Peyer's patch (tissue), 4 donors: ENCODE measurements around the gene NFATC3. TPM values are rescaled to one million over a fixed set of nuclear protein-coding genes. Genes with fewer than 3 reads are reported as not detected.
"Not testable (repeated sequence)": the region's sequence is repeated elsewhere in the genome, so short reads cannot be mapped to it uniquely, and the experiment has no call there.

Experiments used
- DNase-seq, 3 donors: peaks; one replicate each; pipeline ENCODE4 v3.0.0-alpha.2; 2017 to 2019
- H3K27ac ChIP-seq, 4 donors: fragments of 200-600 bp; sonication (generic); one replicate each; pipeline ENCODE4 v1.5.1; 2016 to 2019
- H3K27me3 ChIP-seq, 2 donors: fragments of 200-600 bp; sonication (generic); one replicate each; pipeline ENCODE4 v1.5.1; 2019
- H3K36me3 ChIP-seq, 3 donors: fragments of 200-600 bp; sonication (generic); one replicate each; pipeline ENCODE4 v1.5.1; 2016 to 2019
- H3K4me1 ChIP-seq, 4 donors: fragments of 200-600 bp; sonication (generic); one replicate each; pipeline ENCODE4 v1.5.1; 2016 to 2019
- H3K4me3 ChIP-seq, 4 donors: fragments of 200-600 bp; sonication (generic); 1 replicate in 3 of 4; 2 replicates in 1 of 4; pipeline ENCODE4 v1.5.1; 2016 to 2019; ENCODE audit warnings: mild to moderate bottlenecking in 1 of 4
- H3K9me3 ChIP-seq, 4 donors: fragments of 200-600 bp; sonication (generic); one replicate each; pipeline ENCODE4 v1.5.1; 2016 to 2019; ENCODE audit warnings: mild to moderate bottlenecking in 1 of 4
- CTCF ChIP-seq, 6 experiments: fragments of 450-650 bp in 4 of 6; fragments of 200-600 bp in 2 of 6; sonication (generic) in 1 of 6; IDR thresholded peaks; one replicate each; pipeline ENCODE4 v1.5.1; 2017 to 2019; ENCODE audit warnings: antibody characterized with exemption in 6 of 6, mild to moderate bottlenecking in 3 of 6, moderate library complexity in 1 of 6
- POLR2A ChIP-seq, 2 donors: fragments of 450-650 bp; IDR thresholded peaks; one replicate each; pipeline ENCODE4 v1.5.1; 2017; ENCODE audit warnings: antibody characterized with exemption in 2 of 2, mild to moderate bottlenecking in 2 of 2, moderate library complexity in 2 of 2
- total RNA-seq, 4 donors: library from RNA; depleted of rRNA; stranded (reverse); fragments of >200 nt; gene quantifications; one replicate each; pipeline ENCODE4 v1.1.0, GENCODE V29; 2016

NFATC3 gene
- total RNA-seq, 4 donors from 2014 or later = 40.5 to 72.0 (median 61.0) TPM

GRCh38 chr16:68126395-68126794 lies 41.2 kb downstream of the NFATC3 start:
- no peak for DNase-seq

GRCh38 chr16:68128577-68129305 lies 43.6 kb downstream of the NFATC3 start:
- Histone ChIP-seq H3K27me3 (no peaks in the 10 kb centered on the region), H3K4me1 (peaks cover 0 to 19% (median 0%) of the 10 kb centered on the region in 4 donors), H3K9me3 (no peaks in the 10 kb centered on the region), H3K4me3 (no peak overlapping the region), H3K27ac (no peak overlapping the region), H3K36me3 (peaks cover 0 to 12% (median 0%) of the 10 kb centered on the region in 3 donors)
- TF ChIP-seq POLR2A (IDR thresholded peaks at IDR 0.05) (no peak), CTCF (IDR thresholded peaks at IDR 0.05) (no peak)
- DNase-seq = no peak

More at GRCh38 chr16:68126395-68126794, 41.2 kb downstream of the NFATC3 start:
- no peaks in the 10 kb centered on the region for H3K9me3 ChIP-seq
- no peak for TF ChIP-seq CTCF (IDR thresholded peaks at IDR 0.05)
- no peak for TF ChIP-seq POLR2A (IDR thresholded peaks at IDR 0.05)
- peaks cover 0 to 11% (median 0%) of the 10 kb centered on the region in 4 donors for H3K4me1 ChIP-seq
- no peak overlapping the region for H3K4me3 ChIP-seq
- no peaks in the 10 kb centered on the region for H3K27me3 ChIP-seq
- peaks cover 0 to 12% (median 0%) of the 10 kb centered on the region in 3 donors for H3K36me3 ChIP-seq
- no peak overlapping the region for H3K27ac ChIP-seq

GRCh38 chr16:68130520-68130919 lies 45.4 kb downstream of the NFATC3 start:
- no peak for TF ChIP-seq CTCF (IDR thresholded peaks at IDR 0.05)
- no peak for TF ChIP-seq POLR2A (IDR thresholded peaks at IDR 0.05)
- H3K9me3 ChIP-seq = no peaks in the 10 kb centered on the region
- no peak overlapping the region for H3K4me3 ChIP-seq
- H3K36me3 ChIP-seq = peaks cover 0 to 12% (median 0%) of the 10 kb centered on the region in 3 donors
- no peaks in the 10 kb centered on the region for H3K27me3 ChIP-seq
- no peak for DNase-seq
- no peak overlapping the region for H3K27ac ChIP-seq
- peaks cover 0 to 19% (median 0%) of the 10 kb centered on the region in 4 donors for H3K4me1 ChIP-seq

- Histone ChIP-seq H3K4me3 (no peak overlapping the region), H3K36me3 (peaks cover 0 to 3% (median 0%) of the 10 kb centered on the region in 3 donors), H3K27me3 (no peaks in the 10 kb centered on the region), H3K4me1 (peaks cover 0 to 19% (median 0%) of the 10 kb centered on the region in 4 donors), H3K9me3 (no peaks in the 10 kb centered on the region), H3K27ac (no peak overlapping the region)
- no peak for DNase-seq
- TF ChIP-seq POLR2A (IDR thresholded peaks at IDR 0.05) (no peak), CTCF (IDR thresholded peaks at IDR 0.05) (no peak)
These were observed 46.9 kb downstream of the NFATC3 start for GRCh38 chr16:68131813-68132706.

GRCh38 chr16:68133000-68133399 lies 47.8 kb downstream of the NFATC3 start:
- H3K36me3 ChIP-seq, H3K27ac ChIP-seq, DNase-seq, H3K4me3 ChIP-seq, H3K27me3 ChIP-seq, H3K9me3 ChIP-seq: not testable (repeated sequence)
- peaks cover 0 to 19% (median 0%) of the 10 kb centered on the region in 4 donors for H3K4me1 ChIP-seq

- H3K27ac ChIP-seq = no peak overlapping the region
- no peak for TF ChIP-seq POLR2A (IDR thresholded peaks at IDR 0.05)
- TF ChIP-seq CTCF (IDR thresholded peaks at IDR 0.05) = no peak
- no peak for DNase-seq
- no peaks in the 10 kb centered on the region for H3K27me3 ChIP-seq
- peaks cover 0 to 10% (median 0%) of the 10 kb centered on the region in 4 donors for H3K4me1 ChIP-seq
- H3K4me3 ChIP-seq = no peak overlapping the region
- no peaks in the 10 kb centered on the region for H3K9me3 ChIP-seq
- peaks cover 0 to 10% (median 0%) of the 10 kb centered on the region in 3 donors for H3K36me3 ChIP-seq
These were observed 49.5 kb downstream of the NFATC3 start for GRCh38 chr16:68134644-68135043.
